AG10803 (cell line): ENCODE measurements around the gene PNPLA6.

Experiments used
- DNase-seq: peaks from one replicate; pipeline ENCODE4 v3.0.0; 2010; ENCODE audit warnings: low read depth
- H3K4me3 ChIP-seq: 2 replicates; pipeline ENCODE4 v1.5.1; 2011; ENCODE audit warnings: mild to moderate bottlenecking, low read length, control low read depth
- CTCF ChIP-seq: conservative IDR thresholded peaks from 2 replicates; pipeline ENCODE4 v1.5.1; 2011; ENCODE audit warnings: mild to moderate bottlenecking, low read length, control low read depth, inconsistent platforms

The PNPLA6 gene

GRCh38 chr19:7595466-7596133, 60.1 kb downstream of the PNPLA6 start, which contains the start of gene CAMSAP3:
Gene CAMSAP3, plus strand, starts transcription at chr19:7595863. Its CDS starts 140 bp downstream, at chr19:7596003.
- TF ChIP-seq CTCF, result no peak
- H3K4me3 ChIP-seq, result no peak within 1 kb of the TSS
- peak; percentile 51 for DNase-seq

GRCh38 chr19:7596211-7596937, 60.9 kb downstream of the PNPLA6 start:
- no peak overlapping the region for H3K4me3 ChIP-seq
- no peak for TF ChIP-seq CTCF
- no peak for DNase-seq

- no peak for TF ChIP-seq CTCF
- DNase-seq, result no peak
- H3K4me3 ChIP-seq, result no peak overlapping the region
Observed at GRCh38 chr19:7597689-7598088, 62.2 kb downstream of the PNPLA6 start.

GRCh38 chr19:7598180-7598579, 62.7 kb downstream of the PNPLA6 start:
- TF ChIP-seq CTCF, result no peak
- DNase-seq, result no peak
- no peak overlapping the region for H3K4me3 ChIP-seq

- TF ChIP-seq CTCF, result no peak
- no peak for DNase-seq
- H3K4me3 ChIP-seq, result no peak overlapping the region
Observed at GRCh38 chr19:7600721-7601120, 65.2 kb downstream of the PNPLA6 start.

- no peak overlapping the region for H3K4me3 ChIP-seq
- no peak for DNase-seq
- no peak for TF ChIP-seq CTCF
Observed at GRCh38 chr19:7602240-7602934, 66.9 kb downstream of the PNPLA6 start.
